Stimulated activated naive CD8-positive, alpha-beta T cell treated with anti-CD3 and anti-CD28 coated beads, Interleukin-15, amount 100 ng/mL, for 72 hours (primary cell): ENCODE measurements around the gene TIE1.

Experiments used
- ATAC-seq: fragments of 150-1000 bp; cut with Tn5 transposase; 2 replicates; pipeline ENCODE4 v1.10.0; 2021; ENCODE audit warnings: mild to moderate bottlenecking, moderate library complexity
- DNase-seq, 2 donors: peaks; one replicate each; pipeline ENCODE4 v3.0.0; 2021 to 2022
- H3K27ac Mint-ChIP-seq, 2 donors: one replicate each; pipeline ENCODE4 v1.8.0; 2022; ENCODE audit warnings: mild to moderate bottlenecking in 2 of 2, mixed read lengths in 2 of 2, moderate library complexity in 2 of 2
- H3K27me3 Mint-ChIP-seq: one replicate; pipeline ENCODE4 v1.8.0; 2022; ENCODE audit warnings: mixed read lengths
- H3K4me1 Mint-ChIP-seq: one replicate; pipeline ENCODE4 v1.8.0; 2022; ENCODE audit warnings: mild to moderate bottlenecking, mixed read lengths
- H3K4me3 Mint-ChIP-seq, 2 donors: one replicate each; pipeline ENCODE4 v1.8.0; 2022; ENCODE audit warnings: mild to moderate bottlenecking in 2 of 2, mixed read lengths in 2 of 2, moderate library complexity in 1 of 2
- H3K9me3 Mint-ChIP-seq, 2 donors: one replicate each; pipeline ENCODE4 v1.8.0; 2022; ENCODE audit warnings: mixed read lengths in 2 of 2

Gene TIE1

DNA sequence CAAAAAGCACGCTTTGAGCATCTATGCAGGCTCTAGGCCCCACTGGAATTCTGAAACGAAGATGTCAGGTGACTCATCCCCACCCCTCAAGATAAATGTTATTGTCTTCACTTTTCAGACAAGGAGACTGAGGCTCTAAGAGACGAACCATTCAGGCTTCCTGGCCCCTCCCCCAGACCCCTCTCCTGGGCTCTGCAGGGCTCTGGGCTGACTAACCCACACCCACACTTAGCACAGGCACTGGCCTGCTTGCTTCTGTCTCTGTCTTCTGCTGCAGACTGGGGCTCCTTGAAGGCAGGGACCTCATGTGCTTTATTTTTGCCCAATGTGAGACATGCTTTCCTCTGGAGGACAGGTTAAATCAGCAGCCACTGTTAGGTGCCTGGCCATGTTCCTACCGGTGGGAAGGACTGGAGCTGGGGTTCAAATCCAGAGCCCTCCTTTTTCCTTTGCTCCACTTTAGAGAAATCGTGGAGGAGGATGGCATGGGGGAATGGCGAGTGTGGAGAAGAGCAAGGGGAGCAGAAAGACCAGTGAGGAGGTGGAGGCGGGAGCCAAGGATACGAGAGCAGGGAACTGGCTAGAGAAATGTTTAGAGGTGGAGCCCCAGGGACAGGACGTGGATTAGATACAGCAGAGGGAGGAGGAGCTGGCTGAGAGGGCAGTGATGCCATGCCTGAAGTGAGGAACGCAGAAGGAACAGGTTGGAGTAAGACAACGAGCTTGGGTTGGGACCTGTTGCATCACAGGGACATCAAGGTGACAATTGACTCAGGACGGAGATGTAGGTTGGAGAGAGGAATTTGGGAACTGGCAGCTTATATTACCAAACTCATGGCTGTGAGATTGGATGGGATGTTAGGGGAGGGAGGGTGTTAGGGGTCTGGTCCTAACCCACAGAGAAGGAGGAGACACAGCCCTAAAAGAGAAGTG lies 29.3 kb upstream of the TIE1 start:
- peak overlapping the region; percentile 69 to 76 for H3K4me3 Mint-ChIP-seq

DNA sequence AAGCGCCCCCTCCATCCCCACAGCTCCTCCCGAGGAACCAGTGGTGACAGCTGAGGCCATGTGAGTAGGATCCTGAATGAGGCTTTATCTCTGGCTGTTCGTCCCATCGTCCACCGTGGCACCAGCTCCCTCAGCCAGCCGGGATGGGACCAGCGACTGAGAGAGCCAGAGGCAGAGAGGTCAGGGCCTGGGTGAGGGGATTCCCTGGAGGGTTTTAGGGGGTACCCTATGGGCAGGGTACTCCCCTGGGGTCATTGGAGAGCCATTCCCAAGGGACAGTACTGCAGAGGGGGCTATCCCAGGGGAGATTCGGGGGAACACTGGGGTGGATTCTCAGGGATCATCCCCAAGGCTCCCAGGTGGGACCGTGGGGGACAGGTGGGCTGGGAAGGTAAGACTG lies 28.6 kb upstream of the TIE1 start:
- Mint-ChIP-seq H3K9me3 (peaks cover 8 to 13% of the 10 kb centered on the region in 2 donors), H3K27me3 (peaks cover 40% of the 10 kb centered on the region), H3K4me1 (peaks cover 39% of the 10 kb centered on the region), H3K27ac (peak overlapping the region; percentile 28 to 79), H3K4me3 (no peak overlapping the region)
- DNase-seq = no peak
- no peak for ATAC-seq

More for the DNA sequence above, 29.3 kb upstream of the TIE1 start:
- Mint-ChIP-seq H3K27me3 (peaks cover 33% of the 10 kb centered on the region), H3K4me1 (peaks cover 39% of the 10 kb centered on the region), H3K27ac (peak overlapping the region; percentile 76 to 86), H3K9me3 (peaks cover 8 to 13% of the 10 kb centered on the region in 2 donors)
- DNase-seq = no peak
- ATAC-seq = peak; percentile 24

- Mint-ChIP-seq H3K27ac (no peak overlapping the region), H3K27me3 (peaks cover 42% of the 10 kb centered on the region)
- no peak for ATAC-seq
These were observed 27.9 kb upstream of the TIE1 start for GRCh38 chr1:43272576-43273571.

DNA sequence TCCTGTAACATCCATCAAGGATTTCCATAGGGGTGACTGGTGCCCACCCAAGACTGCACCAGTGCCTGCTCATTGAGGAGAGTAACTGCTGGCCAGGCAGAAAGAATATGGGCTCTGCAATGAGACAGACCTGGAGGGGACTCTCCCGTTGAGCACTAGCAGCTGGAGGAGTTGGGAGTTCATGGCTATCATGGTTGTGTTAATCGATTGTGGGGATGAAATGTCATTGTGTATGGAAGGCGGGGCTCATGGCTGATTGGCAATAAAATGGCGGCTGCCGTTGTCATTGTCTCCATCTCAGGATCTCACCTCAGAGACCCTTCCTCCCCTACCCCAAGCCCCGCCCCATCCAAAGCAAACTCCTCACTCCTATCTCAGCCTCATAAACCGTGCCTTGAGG lies 27.1 kb upstream of the TIE1 start:
- H3K4me3 Mint-ChIP-seq = no peak overlapping the region
- no peak for DNase-seq
- H3K27ac Mint-ChIP-seq = peak overlapping the region in 1 of 2 donors; percentile 2
- H3K4me1 Mint-ChIP-seq = peaks cover 39% of the 10 kb centered on the region
- peaks cover 42% of the 10 kb centered on the region for H3K27me3 Mint-ChIP-seq
- H3K9me3 Mint-ChIP-seq = peaks cover 8 to 13% of the 10 kb centered on the region in 2 donors
- ATAC-seq = no peak

More at GRCh38 chr1:43272576-43273571, 27.9 kb upstream of the TIE1 start:
- peaks cover 39% of the 10 kb centered on the region for H3K4me1 Mint-ChIP-seq
- peaks cover 8 to 13% of the 10 kb centered on the region in 2 donors for H3K9me3 Mint-ChIP-seq
- no peak overlapping the region for H3K4me3 Mint-ChIP-seq
- no peak for DNase-seq

DNA sequence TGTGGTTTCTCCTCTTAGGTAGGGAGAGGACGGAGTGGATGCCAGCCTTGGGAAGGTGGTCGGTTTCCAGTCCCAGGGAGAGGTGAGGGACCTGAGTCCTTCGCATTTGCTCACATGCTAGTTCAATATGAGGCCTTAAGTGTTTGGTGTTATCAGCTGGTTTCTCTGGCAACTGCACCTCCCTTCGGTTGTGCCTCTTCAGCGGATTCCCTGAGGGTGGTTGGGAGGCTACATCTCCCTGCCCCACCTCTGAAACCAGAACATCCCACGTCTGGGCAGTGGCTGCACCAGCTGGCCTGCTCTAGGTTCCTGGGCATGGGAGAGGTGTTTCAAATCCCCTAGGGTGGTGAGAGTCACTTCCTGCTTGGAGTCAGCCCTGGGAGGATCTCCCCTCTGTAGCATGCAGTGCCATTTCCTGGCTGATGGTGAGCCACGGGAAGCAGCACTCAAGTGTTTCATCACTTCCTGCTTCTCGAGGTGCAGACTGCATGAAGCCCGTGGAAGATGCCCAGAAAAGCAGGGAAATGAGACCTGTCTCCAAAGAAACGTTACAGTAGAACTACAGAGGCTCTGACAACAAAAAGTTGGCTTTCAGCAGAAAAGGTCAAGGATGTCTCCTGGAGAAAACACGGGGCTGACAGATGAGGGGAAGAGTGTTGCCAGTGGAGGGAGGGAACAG lies 26.5 kb upstream of the TIE1 start:
- Mint-ChIP-seq H3K4me3 (peak overlapping the region; percentile 73 to 82), H3K27me3 (peaks cover 38% of the 10 kb centered on the region), H3K4me1 (peaks cover 38% of the 10 kb centered on the region), H3K27ac (peak overlapping the region; percentile 99 to 100), H3K9me3 (peaks cover 8 to 13% of the 10 kb centered on the region in 2 donors)
- ATAC-seq (peak; percentile 91), DNase-seq (peak; percentile 22 to 69)

DNA sequence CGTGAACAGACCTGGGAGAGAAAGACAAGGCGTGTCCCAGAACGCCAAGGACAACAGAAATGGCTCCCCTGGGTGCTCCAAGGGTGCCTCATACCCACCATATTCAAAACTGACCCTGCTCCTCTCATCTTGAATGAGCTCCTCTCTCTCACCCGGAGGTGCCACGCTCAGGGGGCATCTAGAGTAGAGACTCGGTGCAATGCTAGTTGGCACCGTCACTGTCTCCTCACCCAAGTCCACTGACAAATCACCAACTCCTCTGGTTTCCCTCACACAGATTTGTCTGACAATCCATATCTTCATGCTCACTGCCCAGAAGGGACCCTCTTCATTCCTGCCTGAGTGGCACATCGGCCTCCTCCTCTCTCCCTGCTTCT lies 26.0 kb upstream of the TIE1 start:
- Mint-ChIP-seq H3K4me3 (peak overlapping the region; percentile 73 to 82), H3K27ac (peak overlapping the region; percentile 99 to 100), H3K4me1 (peaks cover 32% of the 10 kb centered on the region), H3K27me3 (peaks cover 35% of the 10 kb centered on the region), H3K9me3 (peaks cover 8 to 13% of the 10 kb centered on the region in 2 donors)
- no peak for DNase-seq
- no peak for ATAC-seq

DNA sequence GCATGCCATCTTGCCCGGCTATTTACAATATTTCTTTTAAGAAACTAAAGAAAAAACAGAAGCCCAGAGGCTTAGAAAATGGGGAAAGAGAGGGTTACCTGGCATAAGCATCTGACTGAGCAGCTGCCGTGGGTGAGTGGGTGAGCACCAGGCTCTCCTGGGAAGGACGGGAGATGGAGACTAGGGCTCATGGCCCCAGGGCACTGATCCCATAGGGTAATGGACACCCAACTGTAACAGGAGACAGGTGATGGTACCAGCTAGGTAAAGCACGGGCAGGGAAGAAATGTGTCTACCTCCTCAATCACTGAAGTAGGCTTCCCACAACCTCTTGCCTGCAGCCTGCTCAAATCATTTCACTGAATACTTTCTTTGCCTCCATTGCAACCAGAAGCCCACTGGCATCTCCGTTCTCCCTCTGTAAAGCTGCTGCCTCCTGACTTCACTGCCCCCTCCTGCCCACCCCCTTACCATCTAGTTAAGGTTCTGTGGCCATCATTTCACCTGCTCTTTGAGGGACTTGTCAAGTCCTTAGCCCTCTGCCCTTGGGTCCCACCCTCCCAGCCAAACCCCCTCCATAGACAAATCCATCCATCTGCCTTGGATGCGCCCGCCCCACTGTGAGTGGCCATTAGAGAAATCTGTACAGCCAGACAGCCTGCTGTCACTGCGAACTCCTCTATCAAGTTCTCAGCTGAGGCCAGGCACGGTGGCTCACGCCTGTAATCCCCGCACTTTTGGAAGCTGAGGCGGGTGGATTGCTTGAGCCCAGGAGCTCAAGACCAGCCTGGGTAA lies 24.8 kb upstream of the TIE1 start:
- no peak overlapping the region for H3K4me3 Mint-ChIP-seq
- H3K9me3 Mint-ChIP-seq = peaks cover 8 to 13% of the 10 kb centered on the region in 2 donors
- peaks cover 20% of the 10 kb centered on the region for H3K4me1 Mint-ChIP-seq
- ATAC-seq (no peak), DNase-seq (no peak)
- H3K27me3 Mint-ChIP-seq = peaks cover 29% of the 10 kb centered on the region
- peak overlapping the region; percentile 27 to 85 for H3K27ac Mint-ChIP-seq

DNA sequence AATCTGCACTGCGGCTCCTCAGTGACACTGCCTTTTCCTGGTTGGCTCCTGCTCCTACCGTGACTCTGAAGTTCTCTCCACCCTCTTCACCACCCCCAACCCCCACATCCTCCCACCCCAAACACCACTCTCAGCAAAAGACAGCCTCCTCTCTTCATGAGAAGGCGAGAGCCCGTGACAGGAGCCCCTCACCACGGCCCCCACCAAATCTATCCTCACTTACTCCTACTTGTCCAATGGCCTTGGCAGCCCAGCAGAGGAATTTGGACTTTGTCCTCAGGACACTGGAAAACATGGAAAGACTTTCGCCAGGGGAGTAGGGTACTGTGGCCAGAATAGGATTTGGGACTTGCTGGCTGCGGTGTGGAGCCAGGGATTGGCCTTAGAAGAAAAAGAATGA lies 24.1 kb upstream of the TIE1 start:
- H3K27me3 Mint-ChIP-seq = peaks cover 23% of the 10 kb centered on the region
- peak overlapping the region in 1 of 2 donors; percentile 60 for H3K27ac Mint-ChIP-seq
- DNase-seq = no peak
- ATAC-seq = no peak
- H3K4me3 Mint-ChIP-seq = no peak overlapping the region
- H3K4me1 Mint-ChIP-seq = peaks cover 14% of the 10 kb centered on the region
- peaks cover 8 to 13% of the 10 kb centered on the region in 2 donors for H3K9me3 Mint-ChIP-seq

DNA sequence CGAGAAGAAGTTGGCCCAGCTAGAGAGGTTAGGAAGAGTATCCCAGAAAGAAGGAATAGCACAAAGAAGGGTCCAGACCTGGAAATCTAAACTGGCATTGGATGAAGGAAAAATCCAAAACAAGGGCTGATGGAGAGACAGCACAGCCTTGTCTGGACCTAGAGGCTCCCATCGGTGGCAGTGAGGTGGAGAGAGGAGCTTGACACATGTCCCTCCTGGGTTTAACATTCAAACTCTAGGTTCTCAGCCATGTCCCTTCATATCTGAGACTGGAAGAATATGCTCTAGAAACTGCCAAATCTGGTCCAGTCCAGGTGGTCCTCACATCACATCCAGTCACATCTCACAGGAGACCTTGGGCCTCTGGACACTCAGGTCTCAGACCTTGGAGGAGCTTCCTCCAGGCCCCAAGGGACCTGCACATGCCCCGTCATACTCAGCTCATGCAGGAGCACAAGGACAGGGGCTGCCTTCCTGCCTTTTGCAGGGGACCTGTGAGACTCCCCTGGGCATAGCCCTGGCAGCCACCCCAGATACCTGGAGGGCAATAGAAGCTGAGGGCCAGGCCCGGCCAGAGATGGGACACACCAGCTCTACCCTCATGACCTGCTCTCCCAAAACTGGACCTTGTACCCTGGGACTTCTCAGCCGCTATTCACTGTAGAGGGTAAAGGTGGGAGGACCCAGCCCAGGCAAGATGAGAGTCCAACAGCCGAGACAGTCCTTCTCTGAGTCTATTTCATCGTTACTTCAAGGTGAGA lies 23.5 kb upstream of the TIE1 start:
- H3K9me3 Mint-ChIP-seq = peaks cover 8 to 13% of the 10 kb centered on the region in 2 donors
- DNase-seq = no peak
- peaks cover 18% of the 10 kb centered on the region for H3K27me3 Mint-ChIP-seq
- no peak overlapping the region for H3K4me3 Mint-ChIP-seq
- H3K27ac Mint-ChIP-seq = peak overlapping the region in 1 of 2 donors; percentile 60
- peaks cover 16% of the 10 kb centered on the region for H3K4me1 Mint-ChIP-seq
- no peak for ATAC-seq

DNA sequence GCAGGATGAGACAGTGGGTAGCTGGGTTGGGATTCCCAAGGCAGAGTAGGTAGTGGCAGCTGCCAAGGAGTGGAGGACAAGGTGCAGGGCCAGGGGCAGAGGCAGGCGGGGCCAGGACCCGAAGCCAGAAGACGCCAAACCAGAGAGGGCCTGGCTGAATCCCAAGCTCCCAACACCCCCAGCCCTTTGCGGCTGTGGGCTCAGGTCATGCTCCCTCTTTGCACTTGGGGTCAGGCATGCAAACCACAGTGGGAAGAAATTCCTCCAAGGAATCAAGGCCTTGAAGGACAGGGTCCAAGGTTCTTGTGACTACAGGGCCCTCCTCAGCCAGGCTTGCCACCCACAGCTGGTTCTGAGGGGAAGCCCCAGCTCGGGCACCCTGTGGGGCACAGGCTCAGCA lies 21.6 kb upstream of the TIE1 start:
- H3K4me3 Mint-ChIP-seq = no peak overlapping the region
- H3K27ac Mint-ChIP-seq = peak overlapping the region in 1 of 2 donors; percentile 44
- DNase-seq (no peak), ATAC-seq (no peak)
- peaks cover 8 to 13% of the 10 kb centered on the region in 2 donors for H3K9me3 Mint-ChIP-seq
- H3K27me3 Mint-ChIP-seq = peaks cover 18% of the 10 kb centered on the region
- peaks cover 25% of the 10 kb centered on the region for H3K4me1 Mint-ChIP-seq

DNA sequence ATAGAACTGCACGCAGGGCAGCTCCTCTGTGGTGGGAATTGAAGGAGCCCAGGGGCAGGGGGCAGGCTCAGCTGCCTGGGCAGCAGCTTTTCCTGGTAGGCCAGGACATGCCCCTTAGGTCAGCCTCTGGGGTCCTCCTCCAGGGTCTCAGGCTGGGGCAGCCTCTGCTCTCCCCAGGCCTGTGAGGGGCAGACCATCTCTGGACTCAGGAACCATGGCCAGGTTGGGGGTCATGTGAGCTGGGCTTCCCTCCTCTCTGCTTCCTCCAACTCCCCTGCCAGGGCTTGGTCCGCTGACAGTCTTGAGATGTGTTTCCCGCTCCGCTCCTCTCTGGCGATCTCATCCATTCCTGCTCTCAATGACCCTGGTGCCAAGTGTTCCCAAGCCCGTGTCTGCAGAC lies 21.1 kb upstream of the TIE1 start:
- DNase-seq = no peak
- H3K4me1 Mint-ChIP-seq = peaks cover 20% of the 10 kb centered on the region
- peaks cover 18% of the 10 kb centered on the region for H3K27me3 Mint-ChIP-seq
- H3K9me3 Mint-ChIP-seq = peaks cover 4 to 8% of the 10 kb centered on the region in 2 donors
- H3K27ac Mint-ChIP-seq = peak overlapping the region; percentile 14 to 63
- no peak for ATAC-seq
- H3K4me3 Mint-ChIP-seq = no peak overlapping the region

DNA sequence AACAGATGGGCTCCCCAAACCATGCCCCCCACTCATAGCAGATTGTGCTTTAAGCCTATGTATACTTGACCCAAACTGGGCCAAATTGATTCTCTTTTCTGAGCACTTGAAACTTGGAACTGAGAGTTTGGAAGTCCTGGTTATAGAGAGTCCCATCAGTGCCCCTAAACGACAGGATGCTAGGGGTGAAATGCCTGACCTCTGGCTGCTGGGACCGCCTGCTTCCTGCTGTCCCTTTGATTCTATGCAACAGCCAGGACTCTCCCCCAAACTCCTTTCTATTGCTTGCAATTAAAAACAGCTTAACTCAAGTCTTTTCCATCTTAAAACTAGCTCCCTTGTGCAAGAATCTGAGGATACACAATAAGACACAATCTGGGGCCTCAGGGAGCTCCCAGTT lies 20.1 kb upstream of the TIE1 start:
- H3K27ac Mint-ChIP-seq = no peak overlapping the region
- H3K4me3 Mint-ChIP-seq = no peak overlapping the region
- no peak for DNase-seq
- H3K9me3 Mint-ChIP-seq = no peaks in the 10 kb centered on the region
- H3K27me3 Mint-ChIP-seq = peaks cover 18% of the 10 kb centered on the region
- H3K4me1 Mint-ChIP-seq = peaks cover 13% of the 10 kb centered on the region
- no peak for ATAC-seq

GRCh38 chr1:43282220-43283195 lies 18.3 kb upstream of the TIE1 start:
- Mint-ChIP-seq H3K27ac (peak overlapping the region in 1 of 2 donors; percentile 91), H3K4me3 (no peak overlapping the region), H3K27me3 (peaks cover 14% of the 10 kb centered on the region)

More at GRCh38 chr1:43282220-43283195, 18.3 kb upstream of the TIE1 start:
- no peak for DNase-seq
- no peak for ATAC-seq
- H3K9me3 Mint-ChIP-seq = no peaks in the 10 kb centered on the region
- H3K4me1 Mint-ChIP-seq = peaks cover 13% of the 10 kb centered on the region
